ENCODE results near the gene CDKL2.

GRCh38 chr4:75678965-75679364 lies 48.6 kb upstream of the CDKL2 start:
- TF ChIP-seq CTCF (IDR thresholded peaks at IDR 0.05) (no peak), POLR2A (IDR thresholded peaks at IDR 0.05) (no peak)

All from thyroid gland (tissue), 4 donors.